H1 (cell line): ENCODE data around the gene MATN1. TPM values are rescaled to one million over a fixed set of nuclear protein-coding genes. Genes with fewer than 3 reads are reported as not detected.

Experiments used
- CTCF ChIA-PET: fragments of 300-600 bp; sonication (Branson Sonifier 250); formaldehyde crosslinking; loops from one replicate; lab custom pipeline; 2021; ENCODE audit not compliant: partially characterized antibody; lab: Charles Lee
- POLR2A ChIA-PET: fragments of 300-600 bp; sonication (Branson Sonifier 250); formaldehyde crosslinking; loops from one replicate; lab custom pipeline; 2021; ENCODE audit warnings: inconsistent platforms; ENCODE audit not compliant: partially characterized antibody; lab: Charles Lee
- DNase-seq, 2 experiments: peaks; one replicate each; pipeline versions ENCODE4 v3.0.0 to v3.0.0-alpha.2; 2010 to 2022; ENCODE audit warnings: low spot score in 2 of 2, low read depth in 1 of 2, mixed read lengths in 1 of 2
- FAIRE-seq: peaks from 2 replicates; lab custom pipeline; 2011; peaks lifted over from hg19 to GRCh38; lab: Jason Lieb, UNC
- H2AFZ ChIP-seq: 2 replicates; pipeline ENCODE4 v1.8.1; 2012; ENCODE audit warnings: low read length, inconsistent platforms
- H2AK5ac ChIP-seq: 2 replicates; pipeline ENCODE4 v1.6.1; 2013; ENCODE audit warnings: low read depth, low read length
- H2BK120ac ChIP-seq: replicated peaks from 2 replicates; pipeline ENCODE3; 2013; ENCODE audit warnings: low read depth, low read length, inconsistent platforms
- H2BK12ac ChIP-seq: 2 replicates; pipeline ENCODE4 v1.6.1; 2013; ENCODE audit warnings: low read depth, low read length
- H2BK15ac ChIP-seq: 2 replicates; pipeline ENCODE4 v1.6.1; 2013; ENCODE audit warnings: low read length
- H2BK20ac ChIP-seq: 2 replicates; pipeline ENCODE4 v1.6.1; 2013; ENCODE audit warnings: low read length
- H2BK5ac ChIP-seq: 2 replicates; pipeline ENCODE4 v1.6.1; 2013; ENCODE audit warnings: low read depth, low read length
- H3K14ac ChIP-seq: 2 replicates; pipeline ENCODE4 v1.6.1; 2013; ENCODE audit warnings: inconsistent platforms; ENCODE audit not compliant: insufficient read length
- H3K18ac ChIP-seq: 2 replicates; pipeline ENCODE4 v1.6.1; 2013; ENCODE audit warnings: low read length; ENCODE audit errors: extremely low read depth
- H3K23ac ChIP-seq: 2 replicates; pipeline ENCODE4 v1.6.1; 2013; ENCODE audit warnings: inconsistent platforms; ENCODE audit not compliant: insufficient read length
- H3K23me2 ChIP-seq: 2 replicates; pipeline ENCODE4 v1.6.1; 2013; ENCODE audit warnings: low read depth, low read length
- H3K27ac ChIP-seq: 2 replicates; pipeline ENCODE4 v1.6.1; 2011; ENCODE audit warnings: low read depth, low read length, inconsistent platforms
- H3K27me3 ChIP-seq, 4 experiments: replicated peaks in 1 of 4; 1 replicate in 1 of 4; 2 replicates in 3 of 4; pipeline versions ENCODE4 v1.6.1 to v1.8.1; 2011 to 2013; ENCODE audit warnings: low read length in 3 of 4, mild to moderate bottlenecking in 3 of 4, inconsistent platforms in 2 of 4, mixed read lengths in 2 of 4, moderate library complexity in 1 of 4; ENCODE audit not compliant: control insufficient read depth in 3 of 4, insufficient read depth in 3 of 4; ENCODE audit errors: extremely low read depth in 1 of 4
- H3K36me3 ChIP-seq, 4 experiments: 2 replicates each; pipeline versions ENCODE4 v1.6.1 to v1.8.1; 2011 to 2013; ENCODE audit warnings: mild to moderate bottlenecking in 4 of 4, low read length in 3 of 4, moderate library complexity in 2 of 4, control low read depth in 1 of 4, inconsistent platforms in 1 of 4; ENCODE audit not compliant: insufficient read depth in 4 of 4, control insufficient read depth in 2 of 4
- H3K4ac ChIP-seq: replicated peaks from 2 replicates; pipeline ENCODE3; 2013; ENCODE audit warnings: low read length, low read depth, mixed read lengths, inconsistent platforms; ENCODE audit not compliant: insufficient read length
- H3K4me1 ChIP-seq, 4 experiments: replicated peaks in 1 of 4; 1 replicate in 1 of 4; 2 replicates in 3 of 4; pipeline versions ENCODE4 v1.6.1 to v1.8.1; 2011 to 2013; ENCODE audit warnings: low read length in 3 of 4, inconsistent platforms in 2 of 4, mixed read lengths in 1 of 4; ENCODE audit not compliant: insufficient read depth in 4 of 4, control insufficient read depth in 3 of 4
- H3K4me2 ChIP-seq, 2 experiments: 2 replicates each; pipeline versions ENCODE4 v1.6.1 to v1.8.1; 2011 to 2013; ENCODE audit warnings: low read depth in 2 of 2, low read length in 2 of 2, control low read depth in 1 of 2, inconsistent platforms in 1 of 2, mild to moderate bottlenecking in 1 of 2; ENCODE audit not compliant: insufficient read depth in 1 of 2
- H3K4me3 ChIP-seq, 4 experiments: fragments of 200-600, 300-600 bp in 1 of 4; sonication (generic), shearing (Covaris generic), sonication (Bioruptor Twin) in 1 of 4; 2 replicates each; pipeline versions ENCODE4 v1.5.1 to v1.8.1; 2011 to 2016; ENCODE audit warnings: low read length in 4 of 4, low read depth in 3 of 4, control low read depth in 2 of 4, inconsistent platforms in 2 of 4, mild to moderate bottlenecking in 2 of 4, mixed read lengths in 1 of 4, moderate library complexity in 1 of 4; ENCODE audit not compliant: insufficient read depth in 2 of 4; ENCODE audit errors: extremely low read depth in 1 of 4
- H3K56ac ChIP-seq: replicated peaks from 2 replicates; pipeline ENCODE3; 2013; ENCODE audit warnings: low read depth, mild to moderate bottlenecking, mixed read lengths, low read length, inconsistent platforms; ENCODE audit not compliant: insufficient read length
- H3K79me1 ChIP-seq: 2 replicates; pipeline ENCODE4 v1.6.1; 2013; ENCODE audit warnings: low read depth, low read length, control low read depth
- H3K79me2 ChIP-seq, 2 experiments: 2 replicates each; pipeline versions ENCODE4 v1.6.1 to v1.8.1; 2012 to 2013; ENCODE audit warnings: low read length in 2 of 2, mild to moderate bottlenecking in 2 of 2, inconsistent platforms in 1 of 2; ENCODE audit not compliant: insufficient read depth in 2 of 2, control insufficient read depth in 1 of 2
- H3K9ac ChIP-seq, 4 experiments: replicated peaks in 1 of 4; 1 replicate in 1 of 4; 2 replicates in 3 of 4; pipeline versions ENCODE4 v1.6.1 to v1.8.1; 2011 to 2013; ENCODE audit warnings: low read depth in 3 of 4, low read length in 3 of 4, control low read depth in 2 of 4, mild to moderate bottlenecking in 2 of 4, moderate library complexity in 2 of 4, inconsistent platforms in 1 of 4; ENCODE audit errors: extremely low read depth in 1 of 4
- H3K9me3 ChIP-seq, 2 experiments: 2 replicates each; pipeline versions ENCODE4 v1.6.1 to v1.8.1; 2012 to 2013; ENCODE audit warnings: mild to moderate bottlenecking in 2 of 2, moderate library complexity in 2 of 2, control low read depth in 1 of 2, inconsistent platforms in 1 of 2, low read depth in 1 of 2, low read length in 1 of 2, mixed read lengths in 1 of 2; ENCODE audit not compliant: insufficient read depth in 2 of 2
- H4K20me1 ChIP-seq, 2 experiments: replicated peaks in 1 of 2; 2 replicates each; pipeline versions ENCODE3 to v1.8.1; 2011 to 2013; ENCODE audit warnings: inconsistent platforms in 2 of 2, low read length in 2 of 2, mild to moderate bottlenecking in 1 of 2; ENCODE audit not compliant: insufficient read depth in 2 of 2, control insufficient read depth in 1 of 2
- H4K5ac ChIP-seq: 2 replicates; pipeline ENCODE4 v1.6.1; 2013; ENCODE audit warnings: low read length, low read depth, mixed read lengths, inconsistent platforms; ENCODE audit not compliant: insufficient read length
- H4K8ac ChIP-seq: 2 replicates; pipeline ENCODE4 v1.8.0; 2013; ENCODE audit warnings: mild to moderate bottlenecking, moderate library complexity, low read length, inconsistent platforms; ENCODE audit not compliant: insufficient read depth; ENCODE audit errors: extremely low read depth
- H4K91ac ChIP-seq: replicated peaks from 2 replicates; pipeline ENCODE3; 2013; ENCODE audit warnings: low read length, mixed read lengths, inconsistent platforms; ENCODE audit not compliant: insufficient read length
- BCL11A ChIP-seq, 2 experiments: IDR thresholded peaks; one replicate each; pipeline ENCODE4 v1.6.1; 2011; ENCODE audit warnings: low read depth in 2 of 2, low read length in 2 of 2, mild to moderate bottlenecking in 2 of 2
- CBX8 ChIP-seq: fragments of 300-800, 300-1000 bp; sonication (generic); IDR thresholded peaks from 2 replicates; pipeline ENCODE4 v1.7.1; 2016; ENCODE audit warnings: low read depth, low read length, borderline replicate concordance
- CTCF ChIP-seq, 3 experiments: IDR thresholded peaks; 1 replicate in 2 of 3; 2 replicates in 1 of 3; pipeline versions ENCODE4 v1.5.1 to v1.6.1; 2011; ENCODE audit warnings: low read length in 3 of 3, mild to moderate bottlenecking in 3 of 3, inconsistent platforms in 2 of 3, low read depth in 1 of 3, moderate library complexity in 1 of 3; ENCODE audit not compliant: insufficient read depth in 1 of 3; ENCODE audit errors: control extremely low read depth in 1 of 3
- HDAC6 ChIP-seq: IDR thresholded peaks from one replicate; pipeline ENCODE4 v1.7.1; 2012; ENCODE audit warnings: low read depth, mild to moderate bottlenecking, inconsistent platforms, low read length, moderate library complexity
- KDM1A ChIP-seq: fragments of 200-600, 300-600 bp; sonication (generic); IDR thresholded peaks from 2 replicates; pipeline ENCODE4 v1.7.1; 2016; ENCODE audit warnings: mild to moderate bottlenecking, low read length, borderline replicate concordance
- POLR2AphosphoS5 ChIP-seq: IDR thresholded peaks from 2 replicates; pipeline ENCODE4 v1.6.1; 2011; ENCODE audit warnings: low read depth, low read length
- POU5F1 ChIP-seq: IDR thresholded peaks from 2 replicates; pipeline ENCODE4 v1.6.1; 2011; ENCODE audit warnings: low read depth, mild to moderate bottlenecking, low read length, moderate library complexity
- SAP30 ChIP-seq: fragments of 300-600 bp; sonication (generic); IDR thresholded peaks from 2 replicates; pipeline ENCODE4 v1.7.1; 2012; ENCODE audit warnings: low read length, moderate library complexity, mild to moderate bottlenecking, inconsistent platforms; ENCODE audit not compliant: insufficient read depth, insufficient replicate concordance
- SP2 ChIP-seq: IDR thresholded peaks from 2 replicates; pipeline ENCODE4 v1.6.1; 2012; ENCODE audit warnings: mild to moderate bottlenecking, low read length, inconsistent platforms
- SP4 ChIP-seq: IDR thresholded peaks from 2 replicates; pipeline ENCODE4 v1.6.1; 2012; ENCODE audit warnings: low read length, inconsistent platforms
- SUZ12 ChIP-seq: fragments of 200-600 bp; sonication (generic); IDR thresholded peaks from 2 replicates; pipeline ENCODE4 v1.6.1; 2012; ENCODE audit warnings: mild to moderate bottlenecking, inconsistent platforms, low read length, moderate library complexity, mixed read lengths
- TCF12 ChIP-seq: IDR thresholded peaks from 2 replicates; pipeline ENCODE4 v1.6.1; 2011; ENCODE audit warnings: low read depth, mild to moderate bottlenecking, low read length
- TEAD4 ChIP-seq: IDR thresholded peaks from 2 replicates; pipeline ENCODE4 v1.6.1; 2012; ENCODE audit warnings: low read depth, low read length, inconsistent platforms, mixed read lengths
- WGBS, 2 experiments: shearing (Covaris generic) in 1 of 2; methylation state at CpG; one replicate each; pipeline versions ENCODE4 v1.1.6 to v1.1.7; 2013 to 2015; ENCODE audit warnings: low lambda C conversion rate in 2 of 2, mixed read lengths in 2 of 2, inconsistent platforms in 1 of 2, low coverage in 1 of 2, missing lambda C conversion rate in 1 of 2; ENCODE audit not compliant: insufficient replicate concordance in 2 of 2, insufficient coverage in 1 of 2, insufficient read length in 1 of 2; ENCODE audit errors: extremely low coverage in 1 of 2, missing lambda C conversion rate in 1 of 2; 5-methylcytosine and 5-hydroxymethylcytosine counted together
- polyA plus RNA-seq, 7 experiments: library from polyadenylated mRNA; depleted of rRNA in 3 of 7; stranded (reverse) in 5 of 7; unstranded in 2 of 7; fragments of >200 nt in 5 of 7; fragments of 200-250 nt in 2 of 7; gene quantifications; 1 replicate in 5 of 7; 2 replicates in 1 of 7; 4 replicates in 1 of 7; pipeline versions ENCODE4 v1.2.1 to v1.2.3, GENCODE V29; 2011 to 2013; ENCODE audit warnings: missing spikeins in 2 of 7, mixed read lengths in 2 of 7
- total RNA-seq: library from RNA; stranded (reverse); fragmentation: NEBNext Ultra II Directional; extraction: Animal tissue kit (Norgen Biotek cat#: 25700); gene quantifications from 2 replicates; pipeline ENCODE4 v1.2.1, GENCODE V29; 2021

Gene MATN1
- total and polyA plus RNA-seq, 2 of the 8 experiments (the other 6 are each of a cell fraction or from before 2014, with no cell fraction given), result 0.12 to 0.28 TPM

GRCh38 chr1:30771005-30771404 lies 47.6 kb upstream of the MATN1 start:
- H2BK120ac ChIP-seq, result no peak overlapping the region
- no peak overlapping the region for H3K9ac ChIP-seq
- H3K56ac ChIP-seq, result no peak overlapping the region
- no peak overlapping the region for H3K4ac ChIP-seq
- FAIRE-seq (no peak), DNase-seq (no peak)
- POLR2A ChIA-PET, result no interaction called here
- H3K27me3 ChIP-seq, result no peaks in the 10 kb centered on the region
- H2AK5ac ChIP-seq, result no peak overlapping the region
- no peak overlapping the region for H4K91ac ChIP-seq
- H3K18ac ChIP-seq, result no peak overlapping the region
- H4K8ac ChIP-seq, result no peak overlapping the region
- H3K14ac ChIP-seq, result no peak overlapping the region
- H4K5ac ChIP-seq, result no peak overlapping the region
- H2BK15ac ChIP-seq, result no peak overlapping the region
- no peak overlapping the region for H2BK5ac ChIP-seq
- H2BK12ac ChIP-seq, result no peak overlapping the region
- no peaks in the 10 kb centered on the region; a peak in 1 of 7 replicates for H3K4me1 ChIP-seq
- no peaks in the 10 kb centered on the region for H4K20me1 ChIP-seq
- no peaks in the 10 kb centered on the region for H3K79me2 ChIP-seq
- H3K79me1 ChIP-seq, result no peaks in the 10 kb centered on the region
- CTCF ChIA-PET, result interaction anchor here (0.7 to 51.2 kb wide), 3 partner anchors 11 to 31 kb away, joined by 3 to 1640 read pairs (median 12); partner anchors contain the start of genes LAPTM5 and MATN1
- no peaks in the 10 kb centered on the region for H3K9me3 ChIP-seq
- H3K4me2 ChIP-seq, result no peak overlapping the region
- no peaks in the 10 kb centered on the region for H3K23me2 ChIP-seq
- H2AFZ ChIP-seq, result no peak overlapping the region
- H3K23ac ChIP-seq, result no peak overlapping the region
- no peak overlapping the region for H3K27ac ChIP-seq
- WGBS, 2 experiments, result 88% methylated on average over 6 of the region's 6 CpGs; no CpG with 5 or more reads in 1 of the 2 experiments
- no peak overlapping the region for H2BK20ac ChIP-seq
- H3K4me3 ChIP-seq, result no peak overlapping the region
- no peaks in the 10 kb centered on the region for H3K36me3 ChIP-seq
- TF ChIP-seq CBX8 (no peak), TEAD4 (no peak), BCL11A (IDR thresholded peaks at IDR 0.05; ENCODE audit: low read depth in 2 of 2, low read length in 2 of 2) (no peak), SUZ12 (no peak), POLR2AphosphoS5 (no peak), SAP30 (no peak), SP4 (no peak), KDM1A (no peak), SP2 (no peak), CTCF (IDR thresholded peaks at IDR 0.05; ENCODE audit: control extremely low read depth in 1 of 3, insufficient read depth in 1 of 3, low read depth in 1 of 3, low read length in 3 of 3) (no peak), HDAC6 (no peak), POU5F1 (no peak), TCF12 (no peak)
